ENCODE measurements around the gene GALE. TPM values are rescaled to one million over a fixed set of nuclear protein-coding genes. Genes with fewer than 3 reads are reported as not detected.

The GALE gene
- total RNA-seq, 2 experiments from 2014 or later: 40.7 to 43.6 TPM

DNA sequence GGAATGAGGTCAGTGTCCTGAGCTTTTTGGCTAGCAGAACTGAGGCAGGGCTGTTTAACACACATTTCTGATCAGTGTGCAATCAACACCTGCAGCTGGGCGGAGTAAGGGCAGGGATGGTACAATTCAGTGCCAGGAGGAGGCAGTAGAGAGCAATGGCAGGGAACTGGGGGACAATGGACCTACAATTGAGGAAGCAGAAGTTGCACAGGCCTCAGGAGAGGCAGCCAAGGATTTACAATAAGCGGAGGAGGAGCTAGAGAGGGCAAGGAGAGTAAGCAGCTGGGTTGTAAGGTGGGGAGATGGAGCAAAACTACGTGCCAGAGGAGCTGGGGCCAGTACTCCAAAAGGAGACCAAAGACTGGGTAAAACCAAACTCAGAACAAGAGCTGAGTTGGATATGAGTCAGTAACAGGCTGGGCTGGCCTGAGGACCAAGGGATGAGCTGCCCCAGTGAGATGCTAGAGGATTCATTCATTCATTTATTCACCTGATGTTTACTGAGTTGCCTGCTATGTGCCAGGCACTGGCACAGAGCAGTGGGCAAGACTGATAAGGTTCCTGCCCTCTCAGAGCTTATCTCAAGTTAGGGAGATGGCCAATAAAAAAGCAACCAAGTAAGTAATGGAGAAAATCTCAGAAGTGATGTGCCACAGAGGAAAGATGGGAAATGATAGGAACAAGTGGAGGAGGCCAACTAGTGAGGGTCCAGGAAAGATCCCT, 10.4 kb upstream of the GALE start:
- H3K4me1 Mint-ChIP-seq (ENCODE audit: low read depth): peaks cover 9% of the 10 kb centered on the region
- ATAC-seq: peak; percentile 79
- DNase-seq: peak; percentile 69
- intact Hi-C loops (cut with micrococcal nuclease): loop anchor here (2.0 kb wide), 1 partner anchor 106 kb away; no protein-coding TSS in a partner anchor
- TF ChIP-seq, protein P1, sequence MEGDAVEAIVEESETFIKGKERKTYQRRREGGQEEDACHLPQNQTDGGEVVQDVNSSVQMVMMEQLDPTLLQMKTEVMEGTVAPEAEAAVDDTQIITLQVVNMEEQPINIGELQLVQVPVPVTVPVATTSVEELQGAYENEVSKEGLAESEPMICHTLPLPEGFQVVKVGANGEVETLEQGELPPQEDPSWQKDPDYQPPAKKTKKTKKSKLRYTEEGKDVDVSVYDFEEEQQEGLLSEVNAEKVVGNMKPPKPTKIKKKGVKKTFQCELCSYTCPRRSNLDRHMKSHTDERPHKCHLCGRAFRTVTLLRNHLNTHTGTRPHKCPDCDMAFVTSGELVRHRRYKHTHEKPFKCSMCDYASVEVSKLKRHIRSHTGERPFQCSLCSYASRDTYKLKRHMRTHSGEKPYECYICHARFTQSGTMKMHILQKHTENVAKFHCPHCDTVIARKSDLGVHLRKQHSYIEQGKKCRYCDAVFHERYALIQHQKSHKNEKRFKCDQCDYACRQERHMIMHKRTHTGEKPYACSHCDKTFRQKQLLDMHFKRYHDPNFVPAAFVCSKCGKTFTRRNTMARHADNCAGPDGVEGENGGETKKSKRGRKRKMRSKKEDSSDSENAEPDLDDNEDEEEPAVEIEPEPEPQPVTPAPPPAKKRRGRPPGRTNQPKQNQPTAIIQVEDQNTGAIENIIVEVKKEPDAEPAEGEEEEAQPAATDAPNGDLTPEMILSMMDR (IDR thresholded peaks at IDR 0.05): peak; percentile 80
- no peaks in the 10 kb centered on the region for H3K9me3 Mint-ChIP-seq
- CTCF ChIA-PET: interaction anchor here (0.6 to 6.2 kb wide), 44 partner anchors 9 to 547 kb away, joined by 3 to 73 read pairs (median 6); partner anchors contain the start of genes CNR2, FUCA1, GALE and HMGCL
- POLR2A ChIA-PET: interaction anchor here (0.9 to 2.1 kb wide), 6 partner anchors 10 to 169 kb away, joined by 3 to 8 read pairs (median 4); partner anchors contain the start of gene SRSF10
- no peak overlapping the region for H3K4me3 Mint-ChIP-seq
- no peak overlapping the region for H3K27ac Mint-ChIP-seq
- H3K27me3 Mint-ChIP-seq: no peaks in the 10 kb centered on the region
- H3K36me3 Mint-ChIP-seq (ENCODE audit: low read depth): peaks cover 4% of the 10 kb centered on the region

DNA sequence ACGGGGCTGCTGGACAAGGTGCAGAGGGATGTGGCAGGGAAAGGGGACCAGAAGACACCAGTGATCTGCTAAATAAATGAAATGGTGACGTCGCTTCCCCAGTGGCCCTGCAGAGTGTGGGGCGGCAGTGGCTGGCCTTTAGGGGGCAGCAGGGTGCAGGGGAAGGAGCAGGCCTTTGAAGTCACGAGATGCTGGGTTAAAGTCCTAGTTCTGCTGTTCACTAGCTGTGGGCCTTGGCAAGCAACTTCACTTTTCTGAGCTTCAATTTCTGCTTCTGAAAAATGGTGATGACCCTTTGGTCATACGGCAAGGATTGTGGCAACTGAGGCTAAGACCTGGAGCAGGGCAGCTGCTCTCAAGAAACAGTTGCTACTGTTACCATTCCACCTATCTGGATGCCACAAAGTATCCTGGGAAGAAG, 9.2 kb upstream of the GALE start:
- peak; percentile 88 for DNase-seq
- intact Hi-C loops (cut with micrococcal nuclease): loop anchor here (2.0 kb wide), 1 partner anchor 107 kb away; no protein-coding TSS in a partner anchor
- Mint-ChIP-seq H3K9me3 (no peaks in the 10 kb centered on the region), H3K27ac (no peak overlapping the region), H3K36me3 (ENCODE audit: low read depth) (peaks cover 3% of the 10 kb centered on the region), H3K27me3 (no peaks in the 10 kb centered on the region), H3K4me1 (ENCODE audit: low read depth) (peaks cover 9% of the 10 kb centered on the region), H3K4me3 (no peak overlapping the region)
- peak; percentile 96 for ATAC-seq
- POLR2A ChIA-PET: interaction anchor here (1.0 to 2.1 kb wide), 3 partner anchors 8 to 170 kb away, joined by 3 to 8 read pairs (median 4); partner anchors contain the start of gene SRSF10
- TF ChIP-seq, protein P1 (IDR thresholded peaks at IDR 0.05): peak; percentile 79
- CTCF ChIA-PET: interaction anchor here (0.7 to 6.2 kb wide), 40 partner anchors 8 to 282 kb away, joined by 3 to 73 read pairs (median 6); partner anchors contain the start of genes CNR2, FUCA1, GALE and HMGCL

DNA sequence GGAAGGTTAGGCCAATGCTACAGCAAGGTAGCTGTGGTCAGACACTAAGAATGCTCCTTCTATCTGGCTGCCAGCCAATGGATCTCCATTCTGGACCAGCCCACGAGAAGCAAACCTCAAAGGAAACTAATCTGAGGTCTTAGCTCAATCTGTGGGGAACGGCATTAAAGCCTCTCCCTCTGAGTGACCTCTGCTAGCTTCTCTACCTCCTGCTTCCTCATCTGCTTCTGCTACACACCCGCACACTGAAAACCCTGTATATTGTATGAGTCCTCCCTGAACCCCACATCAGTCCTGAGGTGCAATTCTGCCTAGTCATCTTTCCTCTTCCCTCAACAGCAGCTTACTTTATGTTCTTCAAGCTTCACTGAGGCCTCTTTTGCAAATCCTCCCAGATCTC, 6.9 kb upstream of the GALE start:
- no peak for DNase-seq
- Mint-ChIP-seq H3K4me1 (ENCODE audit: low read depth) (peaks cover 9% of the 10 kb centered on the region), H3K27ac (peak overlapping the region; percentile 1), H3K36me3 (ENCODE audit: low read depth) (peaks cover 1% of the 10 kb centered on the region), H3K9me3 (no peaks in the 10 kb centered on the region), H3K4me3 (no peak overlapping the region), H3K27me3 (no peaks in the 10 kb centered on the region)
- no peak for ATAC-seq
- ChIA-PET POLR2A (interaction anchor here (0.9 to 1.0 kb wide), 2 partner anchors 8 to 45 kb away, joined by 3 read pairs; no protein-coding TSS in a partner anchor), CTCF (interaction anchor here (0.8 to 6.2 kb wide), 6 partner anchors 9 to 109 kb away, joined by 4 to 33 read pairs (median 6); partner anchors contain the start of gene FUCA1)
- intact Hi-C loops (cut with micrococcal nuclease): no loop called here
- TF ChIP-seq, protein P1 (IDR thresholded peaks at IDR 0.05): no peak

DNA sequence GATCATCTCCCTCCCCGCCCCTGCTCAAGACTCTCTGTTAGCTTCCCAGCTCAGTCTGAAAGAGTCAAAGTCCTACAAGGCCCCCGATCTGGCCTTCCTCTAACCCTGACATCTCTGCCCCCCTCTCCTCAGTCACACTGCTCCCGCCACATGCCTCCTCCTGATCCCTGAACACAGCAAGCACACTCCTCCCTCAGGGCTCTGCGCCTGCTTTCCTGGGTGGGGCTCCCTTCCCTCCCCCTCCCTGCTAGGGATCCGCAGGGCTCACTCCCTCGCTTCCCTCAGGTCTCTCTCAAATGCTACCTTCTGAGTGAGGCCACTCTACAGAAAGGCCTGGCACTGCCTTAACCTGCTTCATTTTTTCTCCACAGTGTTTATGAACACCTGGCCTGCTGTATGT, 5.7 kb upstream of the GALE start:
- DNase-seq (no peak), ATAC-seq (no peak)
- Mint-ChIP-seq H3K27me3 (no peaks in the 10 kb centered on the region), H3K4me1 (ENCODE audit: low read depth) (peaks cover 10% of the 10 kb centered on the region), H3K36me3 (ENCODE audit: low read depth) (no peaks in the 10 kb centered on the region), H3K9me3 (no peaks in the 10 kb centered on the region), H3K27ac (peak overlapping the region; percentile 5), H3K4me3 (no peak overlapping the region)
- ChIA-PET CTCF (interaction anchor here (1.1 to 6.2 kb wide), 5 partner anchors 8 to 110 kb away, joined by 3 to 33 read pairs (median 6); partner anchors contain the start of gene FUCA1), POLR2A (interaction anchor here (0.7 to 1.1 kb wide), 4 partner anchors 12 to 64 kb away, joined by 3 to 5 read pairs (median 3); partner anchors contain the start of gene LYPLA2)
- intact Hi-C loops (cut with micrococcal nuclease): no loop called here
- TF ChIP-seq, protein P1 (IDR thresholded peaks at IDR 0.05): no peak

Data from activated CD8-positive, alpha-beta T cell treated with anti-CD3 and anti-CD28 coated beads for 36 hours (primary cell).